A549 treated with ZK216348 at 1 μM for 4 hours (cell line): ENCODE results near the gene CACUL1. TPM values are rescaled to one million over a fixed set of nuclear protein-coding genes. Genes with fewer than 3 reads are reported as not detected.

ENCODE experiments used
- total RNA-seq: library from RNA; stranded (reverse); fragments of 200-300 nt; extraction: Qiagen RNA extraction; gene quantifications from 5 replicates; pipeline ENCODE4 v1.2.3, GENCODE V29; 2022; ENCODE audit warnings: low read depth

Gene CACUL1
- total RNA-seq, result 6.0 to 14.9 TPM (median 11.6 TPM) in 5 replicates

GRCh38 chr10:118754556-118755423, at the start of gene CACUL1:
Gene CACUL1, minus strand, starts transcription at chr10:118754970. Its CDS starts 208 bp downstream, at chr10:118754762.

Other genes with a start within 250 kb of the CACUL1 start
- gene PRLHR, start 159.3 kb downstream of the CACUL1 start, total RNA-seq, result not detected in 5 replicates